ENCODE data around the gene PROSER3. TPM values are rescaled to one million over a fixed set of nuclear protein-coding genes. Genes with fewer than 3 reads are reported as not detected.

PROSER3 gene
- total and polyA plus RNA-seq, 2 experiments from 2014 or later, result 21.8 to 28.0 TPM

DNA sequence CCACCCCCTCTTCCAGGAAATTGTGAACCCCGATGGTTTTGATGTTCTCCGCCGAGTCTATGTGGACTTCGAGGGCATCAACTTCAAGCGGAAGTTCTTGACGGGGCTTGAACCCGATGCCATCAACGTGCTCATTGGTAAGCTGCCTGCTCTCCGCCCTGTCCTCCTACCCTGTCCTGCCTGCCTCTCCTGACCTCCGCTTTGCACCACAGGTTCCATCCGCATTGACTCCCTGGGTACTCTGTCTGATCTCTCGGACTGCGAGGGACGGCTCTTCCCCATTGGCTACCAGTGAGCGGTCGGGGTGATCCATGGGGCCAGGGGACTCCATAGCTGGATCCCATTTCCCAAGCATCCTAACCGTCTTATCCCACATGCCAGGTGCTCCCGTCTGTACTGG lies 27.6 kb upstream of the PROSER3 start (continued):
- TF ChIP-seq ZNF462 (CRISPR knock-in tag; IDR thresholded peaks at IDR 0.05), result no peak
- no peak for TF ChIP-seq POLR2AphosphoS5 (IDR thresholded peaks at IDR 0.05; ENCODE audit: low read depth)
- TF ChIP-seq REST (IDR thresholded peaks at IDR 0.05; ENCODE audit: unreplicated experiment), result no peak
- no peak for TF ChIP-seq ZNF114 (CRISPR knock-in tag; IDR thresholded peaks at IDR 0.05)

GRCh38 chr19:35731353-35731752 lies 26.6 kb upstream of the PROSER3 start:
- Mint-ChIP-seq H3K27ac (no peak overlapping the region; the same call in 1 of the 2 replicates), H3K27me3 (ENCODE audit: insufficient read depth, low read depth, poor library complexity) (peaks cover 12% of the 10 kb centered on the region), H3K4me3 (no peak overlapping the region), H3K4me1 (no peaks in the 10 kb centered on the region), H3K9me3 (no peaks in the 10 kb centered on the region; the same call in 2 of the 3 replicates), H3K36me3 (ENCODE audit: low read depth) (peaks cover 70% of the 10 kb centered on the region)
- Histone ChIP-seq H2AFZ (no peak overlapping the region), H3K27ac (ENCODE audit: low read depth) (no peak overlapping the region), H3K36me3 (ENCODE audit: insufficient read depth) (peaks cover 6% of the 10 kb centered on the region; the same call in 1 of the 2 replicates), H3K4me1 (ENCODE audit: insufficient read depth) (no peaks in the 10 kb centered on the region), H4K20me1 (replicated peaks; ENCODE audit: insufficient read depth) (peaks cover 5% of the 10 kb centered on the region), H3F3A (replicated peaks; ENCODE audit: low read depth) (no peaks in the 10 kb centered on the region), H3K4me2 (no peak overlapping the region), H3K27me3 (ENCODE audit: insufficient read depth) (no peaks in the 10 kb centered on the region), H3K4me3 (no peak overlapping the region), H3K79me2 (replicated peaks; ENCODE audit: insufficient read depth) (no peaks in the 10 kb centered on the region), H3K9me2 (ENCODE audit: insufficient read depth) (no peaks in the 10 kb centered on the region)
- no peak for DNase-seq (ENCODE audit: low spot score)
- ATAC-seq, result no peak
- TF ChIP-seq EZH2 (IDR thresholded peaks at IDR 0.05; ENCODE audit: low read depth, unreplicated experiment) (no peak), ZNF462 (CRISPR knock-in tag; IDR thresholded peaks at IDR 0.05) (no peak), EZH2phosphoT487 (IDR thresholded peaks at IDR 0.05; ENCODE audit: unreplicated experiment) (no peak)

All from GM23338 (cell line).